Testis (tissue), 3 donors: ENCODE measurements around the gene VPS13C. TPM values are rescaled to one million over a fixed set of nuclear protein-coding genes. Genes with fewer than 3 reads are reported as not detected.

Experiments used
- DNase-seq: peaks from one replicate; pipeline ENCODE4 v3.0.0-alpha.2; 2019
- H3K27ac ChIP-seq, 2 donors: fragments of 200-600 bp; sonication (generic); one replicate each; pipeline ENCODE4 v1.5.1; 2019
- H3K27me3 ChIP-seq: fragments of 200-600 bp; sonication (generic); one replicate; pipeline ENCODE4 v1.5.1; 2019
- H3K36me3 ChIP-seq: fragments of 200-600 bp; sonication (generic); one replicate; pipeline ENCODE4 v1.5.1; 2017; ENCODE audit warnings: low read depth; ENCODE audit errors: missing control alignments
- H3K4me1 ChIP-seq: fragments of 200-600 bp; sonication (generic); one replicate; pipeline ENCODE4 v1.5.1; 2019
- H3K4me3 ChIP-seq, 2 donors: fragments of 200-600 bp; sonication (generic); one replicate each; pipeline ENCODE4 v1.5.1; 2017 to 2019
- H3K9me3 ChIP-seq: fragments of 200-600 bp; sonication (generic); one replicate; pipeline ENCODE4 v1.5.1; 2017
- POLR2A ChIP-seq: fragments of 450-650 bp; IDR thresholded peaks from one replicate; pipeline ENCODE4 v1.6.1; 2017; ENCODE audit warnings: antibody characterized with exemption, mild to moderate bottlenecking, moderate library complexity
- WGBS, 2 donors: methylation state at CpG; one replicate each; pipeline ENCODE4 v1.1.5; 2018; 5-methylcytosine and 5-hydroxymethylcytosine counted together
- intact Hi-C: fragments of 100-400 bp; cut with DNase I; formaldehyde crosslinking; loops from one replicate; pipeline ENCODE4 v1.15.1; 2023; ENCODE audit warnings: low total_unique reads
- polyA plus RNA-seq: library from polyadenylated mRNA; stranded (reverse); fragments of 350-450 nt; fragmentation: Illumina TruSeq; extraction: RNeasy Lipid Tissue Mini Kit (QIAGEN cat#74804); gene quantifications from one replicate; pipeline ENCODE4 v1.2.3, GENCODE V29; 2014; ENCODE audit warnings: low read depth, low replicate concordance; ENCODE audit not compliant: insufficient read depth
- total RNA-seq, 2 donors: library from RNA; depleted of rRNA; stranded (reverse); fragments of >200 nt; gene quantifications; one replicate each; pipeline ENCODE4 v1.2.3, GENCODE V29; 2016
- TF ChIP-seq, protein P1 (sequence below), 3 experiments: fragments of 450-650 bp in 2 of 3; fragments of 200-600 bp in 1 of 3; sonication (generic) in 1 of 3; IDR thresholded peaks; one replicate each; pipeline ENCODE4 v1.5.1; 2016 to 2019; ENCODE audit warnings: antibody characterized with exemption in 3 of 3, mild to moderate bottlenecking in 2 of 3, moderate library complexity in 1 of 3

The VPS13C gene
- total and polyA plus RNA-seq, 3 donors from 2014 or later: 21.3 to 89.1 (median 86.1) TPM

DNA sequence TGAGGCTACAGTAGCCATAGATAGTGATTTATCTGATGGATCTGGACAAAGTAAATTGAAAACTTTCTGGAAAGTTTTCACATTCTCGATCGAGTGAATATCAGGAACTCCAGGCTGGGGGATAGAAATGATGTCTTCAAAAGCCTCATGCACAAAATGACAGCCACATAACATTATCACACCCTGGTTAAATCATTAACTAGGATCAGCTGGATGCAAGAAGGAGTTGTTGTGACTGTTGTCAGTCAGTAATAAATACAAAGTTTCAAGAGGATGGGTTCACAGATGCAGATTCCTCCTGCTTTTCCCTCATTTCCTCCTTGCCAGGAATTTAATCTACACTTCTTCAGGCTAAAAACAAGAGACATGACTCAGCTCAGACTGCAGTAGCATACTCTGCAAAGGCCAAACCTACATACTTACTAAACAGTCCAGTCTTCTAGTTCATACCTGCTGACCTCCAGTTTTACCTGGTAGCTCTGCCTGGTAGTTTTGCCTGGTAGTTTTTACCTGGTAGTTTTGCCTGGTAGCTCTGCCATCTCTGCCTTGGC, 47.4 kb upstream of the VPS13C start:
- Histone ChIP-seq H3K4me1 (no peaks in the 10 kb centered on the region), H3K27ac (no peak overlapping the region), H3K4me3 (no peak overlapping the region), H3K36me3 (no peaks in the 10 kb centered on the region), H3K9me3 (no peaks in the 10 kb centered on the region), H3K27me3 (no peaks in the 10 kb centered on the region)
- 69 to 91% methylated on average over 2 of the region's 2 CpGs for whole genome bisulfite sequencing, 2 donors
- DNase-seq: no peak
- TF ChIP-seq, protein P1, sequence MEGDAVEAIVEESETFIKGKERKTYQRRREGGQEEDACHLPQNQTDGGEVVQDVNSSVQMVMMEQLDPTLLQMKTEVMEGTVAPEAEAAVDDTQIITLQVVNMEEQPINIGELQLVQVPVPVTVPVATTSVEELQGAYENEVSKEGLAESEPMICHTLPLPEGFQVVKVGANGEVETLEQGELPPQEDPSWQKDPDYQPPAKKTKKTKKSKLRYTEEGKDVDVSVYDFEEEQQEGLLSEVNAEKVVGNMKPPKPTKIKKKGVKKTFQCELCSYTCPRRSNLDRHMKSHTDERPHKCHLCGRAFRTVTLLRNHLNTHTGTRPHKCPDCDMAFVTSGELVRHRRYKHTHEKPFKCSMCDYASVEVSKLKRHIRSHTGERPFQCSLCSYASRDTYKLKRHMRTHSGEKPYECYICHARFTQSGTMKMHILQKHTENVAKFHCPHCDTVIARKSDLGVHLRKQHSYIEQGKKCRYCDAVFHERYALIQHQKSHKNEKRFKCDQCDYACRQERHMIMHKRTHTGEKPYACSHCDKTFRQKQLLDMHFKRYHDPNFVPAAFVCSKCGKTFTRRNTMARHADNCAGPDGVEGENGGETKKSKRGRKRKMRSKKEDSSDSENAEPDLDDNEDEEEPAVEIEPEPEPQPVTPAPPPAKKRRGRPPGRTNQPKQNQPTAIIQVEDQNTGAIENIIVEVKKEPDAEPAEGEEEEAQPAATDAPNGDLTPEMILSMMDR (IDR thresholded peaks at IDR 0.05): no peak
- TF ChIP-seq POLR2A: no peak
- intact Hi-C loops: no loop called here

DNA sequence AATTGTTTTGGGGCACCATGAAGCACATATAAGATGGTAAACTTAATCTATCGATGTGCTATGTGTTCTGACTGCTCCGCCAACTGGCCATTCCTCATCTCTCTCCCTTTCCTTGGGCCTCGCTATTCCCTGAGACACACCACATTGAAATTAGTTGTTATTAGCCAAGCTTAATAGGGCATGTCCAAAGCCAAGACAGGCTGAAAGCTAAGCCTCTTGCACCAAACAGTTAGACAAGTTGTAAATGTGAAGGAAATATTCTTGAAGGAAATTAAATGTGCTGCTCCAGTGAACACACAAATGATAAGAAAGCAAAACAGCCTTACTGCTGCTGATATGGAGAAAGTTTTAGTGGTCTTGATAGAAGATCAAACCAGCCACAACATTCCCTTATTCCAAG, 45.8 kb upstream of the VPS13C start:
- WGBS, 2 donors: 91 to 93% methylated on average over 3 of the region's 3 CpGs
- intact Hi-C loops: no loop called here
- TF ChIP-seq, protein P1 (IDR thresholded peaks at IDR 0.05): no peak
- TF ChIP-seq POLR2A: no peak
- Histone ChIP-seq H3K9me3 (no peaks in the 10 kb centered on the region), H3K27me3 (no peaks in the 10 kb centered on the region), H3K27ac (no peak overlapping the region), H3K4me1 (no peaks in the 10 kb centered on the region), H3K4me3 (no peak overlapping the region), H3K36me3 (no peaks in the 10 kb centered on the region)
- DNase-seq: no peak

DNA sequence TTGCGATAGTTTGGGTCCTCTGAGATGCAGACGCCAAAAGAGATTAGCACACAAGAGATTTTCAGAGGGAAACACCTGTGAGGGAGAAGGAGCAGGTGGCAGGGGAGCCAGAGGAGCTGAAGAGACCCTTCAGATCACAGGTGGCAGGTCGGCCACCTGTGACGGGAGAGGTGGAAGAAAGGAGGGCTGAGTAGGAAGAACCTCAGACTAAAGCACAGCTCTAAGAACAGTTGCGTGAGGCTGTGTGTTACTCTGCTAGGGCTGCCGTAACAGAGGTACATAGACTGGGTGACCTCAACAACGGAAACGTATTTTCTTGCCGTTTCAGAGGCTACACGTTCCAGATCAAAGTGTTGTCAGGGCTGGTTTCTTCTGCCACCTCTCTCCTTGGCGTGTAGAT, 45.0 kb upstream of the VPS13C start:
- no peak for DNase-seq
- no peak overlapping the region for H3K27ac ChIP-seq
- TF ChIP-seq, protein P1 (IDR thresholded peaks at IDR 0.05): no peak
- TF ChIP-seq POLR2A: no peak
- no peaks in the 10 kb centered on the region for H3K27me3 ChIP-seq
- no peaks in the 10 kb centered on the region for H3K36me3 ChIP-seq
- H3K9me3 ChIP-seq: no peaks in the 10 kb centered on the region
- H3K4me1 ChIP-seq: no peaks in the 10 kb centered on the region
- WGBS, 2 donors: 89 to 96% methylated on average over 11 of the region's 11 CpGs
- H3K4me3 ChIP-seq: no peak overlapping the region
- intact Hi-C loops: no loop called here

- H3K27me3 ChIP-seq: no peaks in the 10 kb centered on the region
- TF ChIP-seq, protein P1 (IDR thresholded peaks at IDR 0.05): no peak
- no peak for TF ChIP-seq POLR2A
- no peaks in the 10 kb centered on the region for H3K36me3 ChIP-seq
- H3K4me3 ChIP-seq: no peak overlapping the region
- WGBS, 2 donors: 54 to 69% methylated on average over 5 of the region's 5 CpGs
- DNase-seq: no peak
- intact Hi-C loops: no loop called here
- H3K27ac ChIP-seq: no peak overlapping the region
- no peaks in the 10 kb centered on the region for H3K9me3 ChIP-seq
- no peaks in the 10 kb centered on the region for H3K4me1 ChIP-seq
Measured at GRCh38 chr15:62104846-62105245, 44.6 kb upstream of the VPS13C start.

DNA sequence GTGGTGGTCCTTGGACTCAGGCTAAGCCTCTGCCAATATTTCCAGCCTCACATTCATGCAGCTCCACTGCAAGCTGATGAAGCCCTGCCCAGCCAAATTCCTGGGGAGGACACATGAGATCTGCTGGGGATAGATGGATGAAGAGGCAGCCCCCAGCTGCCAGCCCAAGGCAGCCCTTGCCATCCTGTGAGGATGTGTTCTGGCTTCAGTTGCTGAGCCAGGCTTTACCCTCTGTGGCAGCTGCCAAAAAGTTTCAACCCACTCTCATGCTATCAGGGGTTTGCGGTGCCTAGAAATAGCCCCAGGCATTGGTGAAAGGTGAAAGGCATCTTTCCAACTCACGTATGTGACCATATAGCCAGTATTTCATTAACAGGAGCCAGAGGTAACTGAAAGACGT, 44.2 kb upstream of the VPS13C start:
- TF ChIP-seq, protein P1 (IDR thresholded peaks at IDR 0.05): no peak
- TF ChIP-seq POLR2A: no peak
- no peaks in the 10 kb centered on the region for H3K36me3 ChIP-seq
- intact Hi-C loops: no loop called here
- H3K4me3 ChIP-seq: no peak overlapping the region
- H3K4me1 ChIP-seq: no peaks in the 10 kb centered on the region
- no peaks in the 10 kb centered on the region for H3K9me3 ChIP-seq
- DNase-seq: no peak
- no peak overlapping the region for H3K27ac ChIP-seq
- 77 to 94% methylated on average over 3 of the region's 3 CpGs for WGBS, 2 donors
- H3K27me3 ChIP-seq: no peaks in the 10 kb centered on the region
